ENCODE data around the gene MPDU1.

The MPDU1 gene

DNA sequence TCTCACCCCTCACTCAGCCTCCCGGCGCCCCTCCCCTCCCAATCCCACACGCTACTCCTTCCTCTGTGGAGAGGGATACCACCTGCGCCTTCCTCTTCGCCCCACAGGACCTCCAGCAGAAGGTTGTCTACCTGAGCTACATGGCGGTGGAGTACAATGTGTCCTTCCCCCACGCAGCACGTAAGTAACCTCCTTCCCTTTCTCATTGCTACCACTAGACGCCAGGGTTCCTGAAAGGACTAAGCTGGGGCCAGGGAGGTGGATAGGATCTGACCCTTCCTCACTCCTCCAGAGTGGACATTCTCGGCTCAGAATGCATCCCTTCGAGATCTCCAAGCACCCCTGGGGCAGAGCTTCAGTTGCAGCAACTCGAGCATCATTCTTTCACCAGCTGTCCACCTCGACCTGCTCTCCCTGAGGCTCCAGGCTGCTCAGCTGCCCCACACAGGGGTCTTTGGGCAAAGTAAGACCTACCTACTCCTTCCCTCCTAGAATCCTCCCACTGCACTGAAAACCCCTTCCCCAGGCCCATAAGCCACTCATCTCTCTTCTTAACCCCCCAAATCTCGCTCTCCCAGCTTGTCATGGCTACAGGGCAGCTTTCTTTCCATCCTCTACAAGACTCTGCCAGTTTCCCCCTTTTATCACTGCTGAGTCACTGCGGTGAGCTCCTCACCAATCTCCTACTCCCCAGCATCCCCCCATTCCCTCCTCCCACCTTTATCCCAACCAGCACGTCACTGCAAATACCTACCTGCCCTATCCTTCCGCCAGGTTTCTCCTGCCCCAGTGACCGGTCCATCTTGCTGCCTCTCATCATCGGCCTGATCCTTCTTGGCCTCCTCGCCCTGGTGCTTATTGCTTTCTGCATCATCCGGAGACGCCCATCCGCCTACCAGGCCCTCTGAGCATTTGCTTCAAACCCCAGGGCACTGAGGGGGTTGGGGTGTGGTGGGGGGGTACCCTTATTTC, 2.8 kb upstream of the MPDU1 start:
- H3K4me1 ChIP-seq (ENCODE audit: control insufficient read depth in 2 of 2, insufficient read depth in 2 of 2, low read length in 2 of 2): peaks cover 34 to 44% of the 10 kb centered on the region in 2 donors
- peaks cover 31 to 33% of the 10 kb centered on the region in 2 donors for H3K36me3 ChIP-seq (ENCODE audit: control insufficient read depth in 2 of 2, insufficient read depth in 2 of 2, low read length in 2 of 2)
- H3K27me3 ChIP-seq (ENCODE audit: control insufficient read depth in 2 of 2, insufficient read depth in 2 of 2, low read length in 2 of 2): no peaks in the 10 kb centered on the region
- H3K9ac ChIP-seq (ENCODE audit: low read depth in 1 of 2, low read length in 2 of 2): peak overlapping the region in 1 of 2 donors; percentile 77
- no peaks in the 10 kb centered on the region for H3K9me3 ChIP-seq (ENCODE audit: control insufficient read depth in 2 of 2, low read length in 2 of 2)
- peak overlapping the region; percentile 93 to 94 for H3K27ac ChIP-seq (ENCODE audit: low read depth in 2 of 2, low read length in 2 of 2)
- H3K4me3 ChIP-seq (ENCODE audit: low read length in 2 of 2): peak overlapping the region; percentile 55 to 72

DNA sequence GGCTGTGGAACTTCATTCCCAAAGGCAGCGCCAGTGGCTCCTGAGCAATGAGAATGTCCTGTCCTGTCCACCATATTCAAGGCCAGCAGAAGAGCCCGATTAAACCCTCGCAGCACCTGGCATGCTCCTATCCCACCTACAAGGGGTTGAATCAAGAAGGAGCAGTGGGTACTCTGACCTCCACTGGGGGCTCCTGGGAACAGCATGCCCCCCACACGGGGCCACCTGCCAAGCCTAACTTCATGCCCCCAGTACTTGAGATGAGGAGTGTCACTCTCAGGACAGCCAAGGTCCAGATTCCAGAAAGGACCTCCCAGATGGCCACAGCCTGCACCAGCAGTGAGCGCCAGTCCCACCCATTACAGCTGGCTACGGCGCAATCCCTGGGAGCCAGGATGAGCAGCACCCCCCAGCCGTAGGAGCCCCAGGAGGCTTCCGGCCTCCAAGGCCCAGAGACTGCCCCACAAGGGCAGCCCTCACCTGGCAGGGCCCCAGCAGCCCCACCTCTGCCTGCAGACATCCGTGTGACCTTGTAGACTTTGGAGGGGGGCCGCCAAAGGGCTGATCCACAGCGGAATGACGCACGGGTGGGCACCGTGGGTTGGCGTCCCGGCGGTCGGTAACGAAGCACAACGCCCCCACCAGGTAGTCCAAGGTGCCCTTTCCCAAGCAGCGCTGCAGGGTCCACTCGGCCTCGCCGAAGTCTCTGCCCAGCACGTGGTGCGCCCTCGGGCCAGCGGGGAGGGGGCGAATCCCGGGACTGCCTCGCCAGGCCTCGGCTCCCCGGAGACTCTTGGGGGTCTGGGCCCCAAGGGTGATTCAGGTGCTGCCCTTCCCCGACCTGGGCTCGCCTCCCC, 1.0 kb upstream of the MPDU1 start:
- peaks cover 25% of the 10 kb centered on the region in 2 donors for H3K36me3 ChIP-seq (ENCODE audit: control insufficient read depth in 2 of 2, insufficient read depth in 2 of 2, low read length in 2 of 2)
- no peaks in the 10 kb centered on the region for H3K27me3 ChIP-seq (ENCODE audit: control insufficient read depth in 2 of 2, insufficient read depth in 2 of 2, low read length in 2 of 2)
- H3K4me1 ChIP-seq (ENCODE audit: control insufficient read depth in 2 of 2, insufficient read depth in 2 of 2, low read length in 2 of 2): peaks cover 34 to 37% of the 10 kb centered on the region in 2 donors
- H3K27ac ChIP-seq (ENCODE audit: low read depth in 2 of 2, low read length in 2 of 2): peak overlapping the region; percentile 97 to 99
- H3K4me3 ChIP-seq (ENCODE audit: low read length in 2 of 2): peak overlapping the region; percentile 89 to 96
- H3K9ac ChIP-seq (ENCODE audit: low read depth in 1 of 2, low read length in 2 of 2): peak overlapping the region; percentile 52 to 94
- H3K9me3 ChIP-seq (ENCODE audit: control insufficient read depth in 2 of 2, low read length in 2 of 2): no peaks in the 10 kb centered on the region

DNA sequence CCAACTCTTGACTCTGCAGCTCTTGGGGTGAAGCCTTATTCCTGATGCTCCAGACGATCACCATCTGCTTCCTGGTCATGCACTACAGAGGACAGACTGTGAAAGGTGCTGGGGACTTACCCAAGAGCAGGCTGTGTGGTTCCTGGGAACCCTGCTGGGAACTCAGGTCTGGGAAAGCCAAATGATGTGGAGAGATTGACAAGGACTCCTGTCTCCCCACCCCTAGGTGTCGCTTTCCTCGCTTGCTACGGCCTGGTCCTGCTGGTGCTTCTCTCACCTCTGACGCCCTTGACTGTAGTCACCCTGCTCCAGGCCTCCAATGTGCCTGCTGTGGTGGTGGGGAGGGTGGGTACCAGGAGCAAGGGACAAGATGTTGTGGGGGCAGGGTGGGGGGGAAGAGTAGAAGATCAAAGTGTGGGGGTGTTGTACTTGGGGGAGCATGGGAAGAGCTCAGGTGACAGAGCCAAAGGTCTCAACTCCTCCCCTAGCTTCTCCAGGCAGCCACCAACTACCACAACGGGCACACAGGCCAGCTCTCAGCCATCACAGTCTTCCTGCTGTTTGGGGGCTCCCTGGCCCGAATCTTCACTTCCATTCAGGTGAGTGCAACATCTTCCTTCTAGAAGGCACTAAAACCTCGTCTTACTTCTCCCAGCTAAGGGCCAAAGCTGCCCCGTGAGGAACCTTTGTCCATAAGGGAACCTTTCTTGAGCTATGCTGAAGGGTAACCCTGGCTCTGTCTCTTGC, 3.2 kb downstream of the MPDU1 start:
- Histone ChIP-seq H3K4me1 (ENCODE audit: control insufficient read depth in 2 of 2, insufficient read depth in 2 of 2, low read length in 2 of 2) (peaks cover 20 to 26% of the 10 kb centered on the region in 2 donors), H3K27me3 (ENCODE audit: control insufficient read depth in 2 of 2, insufficient read depth in 2 of 2, low read length in 2 of 2) (no peaks in the 10 kb centered on the region), H3K27ac (ENCODE audit: low read depth in 2 of 2, low read length in 2 of 2) (no peak overlapping the region), H3K36me3 (ENCODE audit: control insufficient read depth in 2 of 2, insufficient read depth in 2 of 2, low read length in 2 of 2) (peaks cover 17 to 22% of the 10 kb centered on the region in 2 donors), H3K4me3 (ENCODE audit: low read length in 2 of 2) (peak overlapping the region in 1 of 2 donors; percentile 15), H3K9ac (ENCODE audit: low read depth in 1 of 2, low read length in 2 of 2) (peak overlapping the region in 1 of 2 donors; percentile 8), H3K9me3 (ENCODE audit: control insufficient read depth in 2 of 2, low read length in 2 of 2) (no peaks in the 10 kb centered on the region)

DNA sequence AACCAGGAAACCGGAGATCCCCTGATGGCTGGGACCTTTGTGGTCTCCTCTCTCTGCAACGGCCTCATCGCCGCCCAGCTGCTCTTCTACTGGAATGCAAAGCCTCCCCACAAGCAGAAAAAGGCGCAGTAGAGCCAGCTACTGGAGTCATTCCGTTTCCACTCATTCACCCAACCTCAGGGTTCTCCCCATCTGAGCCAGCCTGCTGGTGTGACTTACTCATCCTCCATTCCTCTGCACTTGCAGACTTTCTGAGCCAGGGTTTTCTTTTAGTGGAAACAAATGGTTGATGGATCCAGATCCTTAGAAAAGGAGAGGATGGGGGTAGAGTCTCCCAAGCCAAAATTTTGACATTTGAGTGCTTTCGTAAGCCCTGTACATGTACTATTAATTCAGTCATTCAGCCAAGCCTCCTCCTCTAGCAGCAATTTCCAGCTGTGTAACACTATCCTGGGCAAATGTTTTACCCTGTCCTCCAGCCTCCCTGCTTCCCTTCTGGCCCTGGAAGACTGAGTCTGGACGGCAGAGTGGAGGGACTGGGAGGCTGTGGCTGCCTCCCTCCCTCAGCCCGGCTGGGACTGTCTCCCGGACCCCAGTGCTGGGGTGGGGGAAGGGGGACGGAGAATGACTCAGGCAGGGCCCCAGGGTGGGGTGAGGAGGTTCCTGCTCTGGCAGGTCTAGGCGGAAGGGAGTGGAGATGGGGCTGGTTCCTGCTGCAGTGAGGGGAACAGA, 3.9 kb downstream of the MPDU1 start:
- Histone ChIP-seq H3K36me3 (ENCODE audit: control insufficient read depth in 2 of 2, insufficient read depth in 2 of 2, low read length in 2 of 2) (peaks cover 24 to 29% of the 10 kb centered on the region in 2 donors), H3K9ac (ENCODE audit: low read depth in 1 of 2, low read length in 2 of 2) (no peak overlapping the region), H3K27ac (ENCODE audit: low read depth in 2 of 2, low read length in 2 of 2) (no peak overlapping the region), H3K27me3 (ENCODE audit: control insufficient read depth in 2 of 2, insufficient read depth in 2 of 2, low read length in 2 of 2) (no peaks in the 10 kb centered on the region), H3K9me3 (ENCODE audit: control insufficient read depth in 2 of 2, low read length in 2 of 2) (no peaks in the 10 kb centered on the region), H3K4me3 (ENCODE audit: low read length in 2 of 2) (no peak overlapping the region), H3K4me1 (ENCODE audit: control insufficient read depth in 2 of 2, insufficient read depth in 2 of 2, low read length in 2 of 2) (peaks cover 17 to 20% of the 10 kb centered on the region in 2 donors)

DNA sequence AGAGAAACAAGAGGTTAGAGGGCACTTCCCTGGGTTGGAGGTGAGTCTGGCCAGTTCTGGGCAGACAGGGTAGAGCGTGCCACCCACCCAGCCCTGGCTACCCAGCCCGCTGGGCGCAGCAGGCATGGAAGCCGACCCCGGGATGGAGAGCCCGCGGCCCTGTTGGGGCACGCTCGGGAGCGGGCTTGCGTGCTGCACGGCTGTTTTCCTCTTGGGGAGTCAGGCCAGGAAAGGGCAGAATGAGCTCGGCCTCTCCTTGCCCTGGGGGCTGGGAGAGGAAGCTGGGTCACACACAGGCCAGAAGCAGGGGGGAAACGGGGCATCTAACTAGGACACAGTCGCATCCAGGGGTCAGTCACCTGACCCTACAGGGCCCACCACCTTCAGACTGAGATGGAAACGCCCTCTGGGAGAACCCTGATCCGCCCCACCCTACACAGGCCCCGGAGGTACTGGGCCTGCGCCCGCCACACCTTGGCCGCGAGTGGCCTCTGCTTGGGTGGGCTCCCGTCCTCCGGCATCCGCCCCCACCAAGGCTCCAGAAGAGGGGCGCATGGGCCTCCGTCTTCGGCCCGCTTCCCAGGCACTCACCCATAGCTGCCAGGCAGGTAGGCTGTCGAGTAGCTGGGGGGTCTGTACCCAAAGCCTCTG, 5.0 kb downstream of the MPDU1 start:
- H3K9ac ChIP-seq (ENCODE audit: low read depth in 1 of 2, low read length in 2 of 2): peak overlapping the region; percentile 32 to 50
- H3K36me3 ChIP-seq (ENCODE audit: control insufficient read depth in 2 of 2, insufficient read depth in 2 of 2, low read length in 2 of 2): peaks cover 33 to 40% of the 10 kb centered on the region in 2 donors
- peaks cover 8 to 11% of the 10 kb centered on the region in 2 donors for H3K4me1 ChIP-seq (ENCODE audit: control insufficient read depth in 2 of 2, insufficient read depth in 2 of 2, low read length in 2 of 2)
- no peaks in the 10 kb centered on the region for H3K9me3 ChIP-seq (ENCODE audit: control insufficient read depth in 2 of 2, low read length in 2 of 2)
- H3K27me3 ChIP-seq (ENCODE audit: control insufficient read depth in 2 of 2, insufficient read depth in 2 of 2, low read length in 2 of 2): no peaks in the 10 kb centered on the region
- H3K27ac ChIP-seq (ENCODE audit: low read depth in 2 of 2, low read length in 2 of 2): peak overlapping the region in 1 of 2 donors; percentile 43
- peak overlapping the region; percentile 31 to 37 for H3K4me3 ChIP-seq (ENCODE audit: low read length in 2 of 2)

DNA sequence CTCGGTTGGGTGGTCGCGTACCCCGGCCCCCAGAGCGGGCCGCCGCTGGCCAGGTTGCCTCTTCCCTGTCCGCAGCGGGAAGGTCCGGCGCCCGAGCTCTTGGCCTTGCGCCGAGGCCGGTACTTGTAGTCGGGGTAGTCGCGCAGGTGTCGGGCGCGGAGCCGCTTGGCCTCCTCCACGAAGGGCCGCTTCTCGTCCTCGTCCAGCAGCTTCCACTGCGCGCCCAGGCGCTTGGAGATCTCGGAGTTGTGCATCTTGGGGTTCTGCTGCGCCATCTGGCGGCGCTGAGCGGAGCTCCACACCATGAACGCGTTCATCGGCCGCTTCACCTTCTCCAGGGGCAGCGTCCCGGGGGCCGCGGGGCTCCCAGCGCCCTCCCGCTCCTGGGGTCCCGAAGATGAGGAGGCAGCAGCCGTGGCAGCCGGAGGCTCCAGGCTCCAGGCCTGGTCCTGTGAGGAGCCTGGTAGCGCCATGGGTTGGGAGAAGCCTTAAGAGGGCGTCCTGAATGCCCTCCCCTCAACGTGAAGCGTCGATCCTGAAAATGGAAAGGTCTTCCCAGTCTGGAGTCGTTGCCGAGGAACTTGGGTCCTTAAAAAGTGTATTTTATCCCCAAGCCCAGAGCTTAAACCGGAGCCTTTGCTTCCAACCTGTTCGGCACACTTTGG, 5.7 kb downstream of the MPDU1 start:
- no peaks in the 10 kb centered on the region for H3K9me3 ChIP-seq (ENCODE audit: control insufficient read depth in 2 of 2, low read length in 2 of 2)
- peaks cover 6 to 11% of the 10 kb centered on the region in 2 donors for H3K4me1 ChIP-seq (ENCODE audit: control insufficient read depth in 2 of 2, insufficient read depth in 2 of 2, low read length in 2 of 2)
- H3K27ac ChIP-seq (ENCODE audit: low read depth in 2 of 2, low read length in 2 of 2): peak overlapping the region in 1 of 2 donors; percentile 43
- peak overlapping the region; percentile 32 to 50 for H3K9ac ChIP-seq (ENCODE audit: low read depth in 1 of 2, low read length in 2 of 2)
- no peaks in the 10 kb centered on the region for H3K27me3 ChIP-seq (ENCODE audit: control insufficient read depth in 2 of 2, insufficient read depth in 2 of 2, low read length in 2 of 2)
- peak overlapping the region; percentile 31 to 45 for H3K4me3 ChIP-seq (ENCODE audit: low read length in 2 of 2)
- peaks cover 40 to 46% of the 10 kb centered on the region in 2 donors for H3K36me3 ChIP-seq (ENCODE audit: control insufficient read depth in 2 of 2, insufficient read depth in 2 of 2, low read length in 2 of 2)

DNA sequence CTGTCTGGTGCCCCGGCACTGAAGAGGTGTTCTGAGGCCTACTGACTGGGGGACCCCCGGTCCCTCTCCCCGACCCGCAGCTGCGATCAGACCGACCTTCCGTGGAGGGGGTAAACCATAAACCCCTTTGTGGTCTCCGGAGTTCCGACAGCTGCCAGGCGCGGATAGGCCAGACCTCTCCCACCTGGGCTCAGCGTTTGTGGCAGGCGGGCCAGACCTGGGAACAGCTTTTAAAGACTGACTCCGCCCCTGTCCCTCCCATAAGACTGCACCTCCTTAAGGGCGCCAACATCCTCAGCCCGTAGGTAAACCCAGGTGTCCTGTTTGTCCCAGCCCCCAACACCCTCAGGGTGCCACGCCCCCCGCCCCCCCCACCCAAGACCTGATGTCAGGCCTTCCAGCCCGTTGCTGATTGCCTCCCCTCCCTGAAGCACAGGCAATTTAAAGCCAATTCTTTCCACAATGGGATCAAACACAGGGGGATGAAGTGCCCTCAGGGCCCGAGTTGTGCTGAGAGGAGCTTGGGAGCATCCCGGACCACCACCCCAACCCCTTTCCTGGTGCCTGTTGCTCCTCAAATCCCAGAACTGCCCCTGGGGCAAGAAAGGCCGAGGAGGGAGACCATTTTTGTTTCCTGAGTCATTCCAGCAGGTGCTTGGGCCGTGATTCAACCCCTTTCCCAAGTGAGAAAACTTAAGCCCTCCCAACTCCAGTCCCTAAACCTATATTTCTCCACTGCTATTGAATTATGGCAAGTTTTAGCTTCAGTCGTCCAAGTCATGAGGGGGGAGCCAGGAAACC, 6.4 kb downstream of the MPDU1 start, which contains the start of gene SOX15:
Gene SOX15, minus strand, starts transcription at position 204 of the 801 bp plus-strand sequence. CDS start 418 bp downstream, outside the sequence.
- no peaks in the 10 kb centered on the region for H3K9me3 ChIP-seq (ENCODE audit: control insufficient read depth in 2 of 2, low read length in 2 of 2)
- no peaks in the 10 kb centered on the region for H3K27me3 ChIP-seq (ENCODE audit: control insufficient read depth in 2 of 2, insufficient read depth in 2 of 2, low read length in 2 of 2)
- H3K4me3 ChIP-seq (ENCODE audit: low read length in 2 of 2): peak within 1 kb of the TSS; percentile 31 to 45
- peaks cover 4 to 11% of the 10 kb centered on the region in 2 donors for H3K4me1 ChIP-seq (ENCODE audit: control insufficient read depth in 2 of 2, insufficient read depth in 2 of 2, low read length in 2 of 2)
- peaks cover 45 to 54% of the 10 kb centered on the region in 2 donors for H3K36me3 ChIP-seq (ENCODE audit: control insufficient read depth in 2 of 2, insufficient read depth in 2 of 2, low read length in 2 of 2)
- peak within 1 kb of the TSS; percentile 32 to 50 for H3K9ac ChIP-seq (ENCODE audit: low read depth in 1 of 2, low read length in 2 of 2)
- peak within 1 kb of the TSS in 1 of 2 donors; percentile 43 for H3K27ac ChIP-seq (ENCODE audit: low read depth in 2 of 2, low read length in 2 of 2)

DNA sequence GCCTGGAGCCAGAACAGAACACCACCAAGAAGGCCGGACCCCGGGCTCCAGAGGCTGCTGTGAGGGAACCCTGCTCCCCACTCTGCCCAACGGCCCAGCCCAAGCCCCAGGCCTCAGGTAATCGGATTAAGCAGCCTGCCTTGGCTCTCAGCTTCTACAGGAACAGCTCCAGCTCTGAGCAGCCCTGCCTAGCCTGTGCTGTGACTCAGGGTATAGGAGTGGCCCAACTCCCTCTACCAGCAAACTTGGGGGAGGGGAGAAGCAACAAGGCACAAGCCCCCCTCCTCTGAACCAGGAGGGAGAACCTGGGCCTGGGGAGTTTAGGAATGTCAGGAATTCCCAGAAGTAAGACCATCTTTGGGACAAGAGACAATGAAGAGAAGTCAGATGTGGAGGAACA, 7.1 kb downstream of the MPDU1 start:
- Histone ChIP-seq H3K9ac (ENCODE audit: low read depth in 1 of 2, low read length in 2 of 2) (no peak overlapping the region), H3K4me1 (ENCODE audit: control insufficient read depth in 2 of 2, insufficient read depth in 2 of 2, low read length in 2 of 2) (peaks cover 4 to 11% of the 10 kb centered on the region in 2 donors), H3K4me3 (ENCODE audit: low read length in 2 of 2) (no peak overlapping the region), H3K27ac (ENCODE audit: low read depth in 2 of 2, low read length in 2 of 2) (no peak overlapping the region), H3K27me3 (ENCODE audit: control insufficient read depth in 2 of 2, insufficient read depth in 2 of 2, low read length in 2 of 2) (no peaks in the 10 kb centered on the region), H3K36me3 (ENCODE audit: control insufficient read depth in 2 of 2, insufficient read depth in 2 of 2, low read length in 2 of 2) (peaks cover 52 to 60% of the 10 kb centered on the region in 2 donors), H3K9me3 (ENCODE audit: control insufficient read depth in 2 of 2, low read length in 2 of 2) (no peaks in the 10 kb centered on the region)

Data from mucosa of rectum (tissue), 2 donors.